ENCODE data around the gene CLEC9A.
"Not testable (repeated sequence)": the region's sequence is repeated elsewhere in the genome, so short reads cannot be mapped to it uniquely, and the experiment has no call there.

CLEC9A gene

DNA sequence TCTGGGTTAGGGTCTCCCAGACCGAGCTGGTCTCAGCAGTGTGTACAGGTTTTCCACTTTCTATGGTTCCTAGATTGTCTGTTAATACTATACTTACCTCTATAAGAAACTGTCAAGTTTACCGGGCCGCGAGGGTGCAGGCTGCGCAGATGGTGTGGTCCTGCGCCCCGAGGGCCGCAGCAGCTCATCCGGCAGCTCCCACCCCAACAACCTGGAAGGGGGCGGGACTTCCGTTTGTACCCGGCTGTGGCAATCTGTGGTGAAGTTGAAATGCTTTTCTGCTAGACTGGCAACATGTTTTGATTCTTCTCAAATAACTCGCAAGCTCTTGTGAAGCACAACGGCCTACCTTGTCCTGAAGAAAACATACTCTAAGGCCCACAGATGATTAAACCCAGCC, at the start of gene CLEC9A:
TSS of gene CLEC9A (plus strand) at position 237 of the 400 bp plus-strand sequence. CDS start 22,006 bp downstream, outside the sequence.
- DNase-seq (ENCODE audit: low read depth in 2 of 3, low spot score in 1 of 3): no peak

DNA sequence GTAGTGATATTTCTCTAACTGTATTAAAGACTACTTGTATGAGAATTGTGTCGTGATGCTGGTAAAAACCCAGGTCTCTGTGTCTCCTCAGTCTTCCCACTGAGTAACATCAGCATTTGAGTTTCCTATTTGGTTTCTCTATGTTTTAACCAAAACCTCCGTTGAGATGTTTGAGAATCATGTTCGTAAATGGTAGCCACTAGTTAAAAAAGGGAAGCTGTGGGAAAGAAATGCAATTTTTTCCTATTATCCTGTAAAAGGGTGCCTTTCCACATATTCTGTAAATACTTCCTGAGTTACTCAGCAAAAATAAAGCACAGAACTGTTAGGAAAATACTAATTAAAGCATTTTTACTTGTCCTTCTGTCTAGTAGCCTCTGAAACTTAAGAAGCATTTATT, 38.6 kb upstream of the CLEC9A start:
- DNase-seq (ENCODE audit: low read depth in 2 of 3, low spot score in 1 of 3): no peak

DNA sequence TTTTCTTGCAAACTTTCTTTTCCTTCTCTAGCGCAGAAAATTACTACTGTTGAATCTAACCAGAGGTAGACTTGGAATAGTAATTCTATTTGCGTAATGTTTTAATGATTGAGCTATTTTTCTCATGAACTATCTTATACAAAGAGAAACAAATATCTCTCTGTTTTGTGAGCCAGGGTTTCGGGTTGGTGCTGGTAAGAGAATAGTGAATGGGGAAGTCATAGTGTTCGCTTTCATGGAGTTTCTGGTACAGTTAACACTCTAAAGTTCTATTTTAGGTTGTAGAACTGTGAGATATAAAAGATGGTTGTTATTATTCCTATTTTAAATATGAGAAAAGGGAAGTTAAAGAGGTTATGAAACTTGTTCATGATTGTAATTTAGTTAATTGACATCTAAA, 38.2 kb upstream of the CLEC9A start:
- DNase-seq (ENCODE audit: low read depth in 2 of 3, low spot score in 1 of 3): no peak

DNA sequence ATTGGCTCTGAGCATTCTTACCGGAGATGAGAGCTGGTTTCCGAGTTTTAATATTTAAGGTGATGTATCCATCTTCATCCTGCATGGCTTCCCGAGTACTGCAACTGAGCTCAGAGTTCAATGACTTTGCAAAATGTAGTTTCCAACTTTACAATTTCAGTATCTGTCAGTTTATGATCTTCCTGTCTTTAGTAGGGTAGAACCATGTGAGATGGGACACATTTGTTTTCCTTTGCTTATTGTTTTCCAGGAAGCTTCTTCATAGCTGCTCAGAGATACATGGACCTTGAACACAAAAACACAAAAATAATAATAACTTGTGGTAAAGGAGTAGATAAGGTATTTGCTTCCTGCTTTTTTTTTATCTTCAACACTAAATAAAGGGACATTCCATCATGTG, 31.5 kb upstream of the CLEC9A start, which contains the start of gene CLEC1B:
TSS of gene CLEC1B (minus strand) at position 106 of the 400 bp plus-strand sequence. CDS start at position 85, 21 bp downstream.
- no peak for DNase-seq (ENCODE audit: low read depth in 2 of 3, low spot score in 1 of 3)

DNA sequence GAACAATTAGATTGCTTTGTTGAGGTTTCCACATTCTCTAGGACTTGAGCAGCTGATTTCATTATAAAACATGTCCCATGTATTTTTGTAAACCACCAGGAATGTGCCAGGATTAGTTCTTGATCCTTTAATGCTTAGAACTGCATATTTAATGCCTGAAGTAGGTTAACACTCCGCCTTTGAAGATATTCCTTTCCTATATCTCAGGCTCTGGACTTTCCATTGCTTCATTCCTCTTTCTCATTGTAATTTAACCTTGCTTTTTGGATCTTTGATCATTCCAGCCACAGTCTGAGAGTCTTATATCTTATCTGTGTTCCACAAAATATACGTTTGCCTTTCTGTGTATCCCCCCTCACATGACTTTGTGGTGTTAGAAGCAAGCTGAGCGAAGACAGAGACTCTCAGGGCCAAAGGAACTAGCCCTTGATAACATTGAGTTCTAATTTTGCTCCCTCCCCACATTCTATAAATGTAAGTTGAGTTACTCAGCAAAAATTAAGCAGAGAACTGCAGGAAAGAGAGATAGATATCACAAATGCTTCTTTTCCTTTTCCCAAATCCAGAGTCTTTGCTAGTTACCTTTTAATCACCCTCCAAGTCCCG, 29.2 kb upstream of the CLEC9A start:
- DNase-seq (ENCODE audit: low read depth in 2 of 3, low spot score in 1 of 3): no peak

DNA sequence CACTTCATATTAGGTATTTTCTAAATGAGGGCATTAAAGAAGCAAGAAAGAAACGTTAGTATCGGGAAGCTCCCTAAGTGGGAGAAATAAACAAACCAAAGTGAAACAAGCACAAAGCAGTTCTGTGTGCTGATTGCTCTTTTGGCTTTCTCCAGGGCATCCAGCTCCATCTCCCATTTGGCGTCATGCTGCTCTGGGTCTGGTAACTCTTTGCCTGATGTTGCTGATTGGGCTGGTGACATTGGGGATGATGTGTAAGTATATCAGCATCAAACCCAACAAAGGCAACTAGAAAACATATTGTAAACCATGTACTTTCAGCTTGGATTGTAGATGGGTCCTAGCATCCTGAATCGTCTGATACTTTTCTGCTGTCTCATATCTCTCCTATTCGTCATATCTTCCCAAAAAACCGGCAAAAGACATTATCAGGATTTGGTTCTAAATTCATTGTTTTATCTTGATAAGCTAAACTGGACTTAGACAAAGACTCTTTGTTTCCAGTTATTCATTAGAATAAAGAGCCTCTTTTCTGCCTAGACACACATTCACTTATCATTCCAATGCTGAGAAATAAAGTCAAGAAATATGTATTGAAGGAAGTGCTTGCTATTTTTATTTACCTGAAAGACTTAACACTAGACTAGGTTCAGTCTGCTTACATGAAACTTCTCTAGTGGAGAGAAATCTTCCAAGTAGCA, 17.7 kb upstream of the CLEC9A start:
- DNase-seq (ENCODE audit: low read depth in 2 of 3, low spot score in 1 of 3): no peak

DNA sequence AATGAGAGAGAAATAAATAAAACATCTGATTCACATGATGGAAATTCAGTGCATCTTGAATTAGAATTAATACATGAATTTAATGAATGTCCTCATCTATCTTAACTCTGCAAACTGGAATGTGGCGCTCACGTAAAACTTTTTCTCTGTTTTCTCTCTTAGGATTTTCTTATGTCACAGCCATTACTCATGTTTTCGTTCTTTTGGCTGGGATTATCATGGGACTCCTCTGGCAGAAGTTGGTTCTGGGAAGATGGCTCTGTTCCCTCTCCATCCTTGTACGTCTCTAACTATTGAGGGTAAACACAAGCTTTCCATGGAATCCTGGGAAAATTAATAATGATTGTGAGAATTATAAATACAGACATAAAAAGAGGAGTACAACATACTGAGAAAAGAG, 15.0 kb upstream of the CLEC9A start:
- DNase-seq (ENCODE audit: low read depth in 2 of 3, low spot score in 1 of 3): no peak

DNA sequence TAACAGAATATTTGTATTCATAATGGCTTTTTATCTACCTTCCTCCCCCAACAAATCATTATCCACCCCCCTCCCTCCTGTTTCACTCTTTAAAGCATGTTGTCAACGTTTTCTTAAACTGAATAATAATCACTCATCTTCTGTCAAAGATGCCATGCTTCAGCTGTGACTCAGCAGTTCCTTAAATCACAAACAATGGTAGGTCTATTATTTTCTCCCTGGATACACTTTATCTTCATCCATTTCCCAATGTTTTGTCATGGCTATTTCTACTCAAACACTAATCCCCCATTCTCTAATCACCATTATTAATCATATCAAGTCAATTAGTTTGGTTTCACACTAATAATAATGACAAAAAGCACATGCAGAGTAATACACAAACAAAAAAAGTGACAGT, 13.6 kb upstream of the CLEC9A start:
- no peak for DNase-seq (ENCODE audit: low read depth in 2 of 3, low spot score in 1 of 3)

DNA sequence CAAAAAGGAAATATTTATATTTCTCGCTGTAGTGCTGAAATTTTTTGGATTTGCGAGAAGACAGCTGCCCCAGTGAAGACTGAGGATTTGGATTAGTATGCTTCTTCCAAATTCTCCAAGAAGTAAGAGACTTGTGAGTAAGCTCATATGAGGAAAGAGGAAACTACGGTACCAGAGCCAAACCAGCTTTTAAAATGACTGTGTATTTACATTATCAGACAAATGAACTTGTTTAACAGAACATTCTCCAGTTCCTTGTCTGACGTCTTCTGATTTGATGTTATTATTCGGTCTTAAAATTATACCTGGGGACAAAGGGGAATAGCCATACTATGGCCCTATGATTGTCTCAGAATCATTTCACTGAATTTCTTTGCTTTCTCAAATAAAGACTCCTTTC, 12.1 kb upstream of the CLEC9A start:
- no peak for DNase-seq (ENCODE audit: low read depth in 2 of 3, low spot score in 1 of 3)

DNA sequence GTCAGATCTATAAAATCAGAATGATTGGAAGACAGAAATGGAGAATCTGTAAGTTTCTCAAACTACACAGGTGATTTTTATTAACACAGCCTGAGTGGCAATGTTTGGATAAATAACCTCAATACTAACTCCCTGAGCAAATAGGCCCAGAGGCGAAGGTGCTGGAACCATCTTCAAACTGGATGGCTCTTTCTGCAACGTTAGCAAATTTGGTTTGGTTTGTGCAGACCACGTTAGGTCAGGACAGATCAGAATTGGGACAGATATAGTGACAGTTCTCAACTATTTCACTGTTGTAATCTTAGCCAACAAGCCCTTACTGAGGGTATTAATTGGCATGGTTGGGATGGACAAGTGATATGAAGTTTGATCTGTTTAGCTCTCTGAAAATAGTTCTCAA, 9.1 kb upstream of the CLEC9A start:
- no peak for DNase-seq (ENCODE audit: low read depth in 2 of 3, low spot score in 1 of 3)

DNA sequence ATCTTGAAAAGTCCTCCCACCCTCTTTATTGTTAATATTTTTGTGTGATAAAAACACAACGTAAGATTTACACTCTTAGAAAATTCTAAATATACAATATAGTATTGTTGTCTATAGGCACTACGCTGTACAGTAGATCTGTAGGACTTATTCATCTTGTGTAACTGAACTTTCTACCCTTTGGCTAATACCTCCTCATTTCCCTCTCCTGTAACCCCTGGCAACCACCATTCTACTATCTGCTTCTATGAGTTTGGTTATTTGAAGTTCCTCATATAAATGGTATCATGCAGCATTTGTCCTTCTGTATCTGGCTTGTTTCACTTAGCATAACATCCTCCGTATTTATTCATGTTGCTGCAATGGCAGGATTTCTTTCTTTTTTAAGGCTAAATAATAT, 5.2 kb upstream of the CLEC9A start:
- DNase-seq (ENCODE audit: low read depth in 2 of 3, low spot score in 1 of 3): no peak

DNA sequence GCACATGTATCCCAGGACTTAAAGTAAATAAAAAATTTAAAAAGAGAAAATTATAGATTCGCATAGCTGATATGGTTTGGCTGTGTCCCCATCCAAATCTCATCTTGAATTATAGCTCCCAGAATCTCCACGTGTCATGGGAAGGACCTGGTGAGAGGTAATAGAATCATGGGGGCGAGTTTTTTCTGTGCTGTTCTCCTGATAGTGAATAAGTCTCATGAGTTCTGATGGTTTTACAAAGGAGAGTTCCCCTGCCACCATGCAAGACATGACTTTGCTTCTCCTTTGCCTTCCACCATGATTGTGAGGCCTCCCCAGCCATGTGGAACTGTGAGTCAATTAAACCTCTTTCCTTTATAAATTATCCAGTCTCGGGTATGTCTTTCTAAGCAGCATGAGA, 3.8 kb upstream of the CLEC9A start:
- DNase-seq (ENCODE audit: low read depth in 2 of 3, low spot score in 1 of 3): not testable (repeated sequence)

DNA sequence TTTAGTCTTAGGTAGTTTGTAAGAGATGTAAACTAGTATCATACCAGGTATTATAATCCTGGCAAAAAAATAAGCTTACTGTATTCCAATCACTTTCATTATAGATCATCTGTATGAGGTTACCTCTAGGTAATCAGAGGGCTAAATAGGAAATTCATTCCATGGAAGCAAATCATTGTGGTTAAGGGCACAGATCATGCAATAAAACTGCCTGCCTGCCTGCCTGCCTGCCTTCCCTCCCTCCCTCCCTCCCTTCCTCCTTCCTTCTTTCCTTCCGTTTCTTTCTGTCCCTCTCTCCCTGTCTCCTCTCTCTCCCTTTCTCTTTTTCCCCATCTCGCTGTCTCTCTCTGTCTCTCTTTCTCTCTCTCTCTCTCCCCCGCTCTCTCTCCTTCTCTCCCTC, 3.2 kb upstream of the CLEC9A start:
- no peak for DNase-seq (ENCODE audit: low read depth in 2 of 3, low spot score in 1 of 3)

DNA sequence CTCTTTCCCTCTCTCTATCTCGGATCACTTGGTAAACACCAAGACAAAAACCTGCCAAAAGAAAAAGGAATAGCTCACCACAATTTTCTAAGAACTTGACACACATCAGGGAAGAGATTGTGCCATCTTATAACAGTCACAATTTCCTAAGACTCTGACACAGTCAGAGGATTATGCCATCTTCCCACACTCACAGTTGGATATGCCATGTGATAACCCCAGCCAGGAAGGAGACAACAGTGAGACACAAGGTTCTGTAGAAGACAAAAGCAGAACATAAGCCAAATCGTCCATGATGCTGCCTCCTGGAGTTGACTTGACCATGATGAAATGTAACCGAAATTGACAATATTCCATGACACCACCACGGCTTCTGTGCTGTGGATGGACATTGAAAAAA, 2.8 kb upstream of the CLEC9A start:
- no peak for DNase-seq (ENCODE audit: low read depth in 2 of 3, low spot score in 1 of 3)

DNA sequence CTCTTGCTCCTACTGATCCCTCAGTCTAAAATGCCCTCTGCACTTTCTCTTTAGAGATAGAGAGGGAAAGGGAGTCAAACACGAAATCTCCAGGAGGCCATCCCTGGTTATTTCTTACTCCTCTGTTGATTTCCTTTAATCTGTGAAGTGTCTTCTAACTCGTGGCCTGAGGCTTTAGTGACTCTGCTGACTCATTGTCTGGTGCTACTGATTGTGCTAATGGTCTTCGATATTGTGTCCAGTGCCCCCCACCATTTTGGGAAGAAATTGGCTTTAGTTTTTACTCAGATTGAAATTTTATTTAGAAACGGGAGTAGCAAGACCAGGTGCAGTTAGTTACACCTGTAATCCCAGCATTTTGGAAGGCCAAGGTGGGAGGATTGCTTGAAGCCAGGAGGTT, 839 bp downstream of the CLEC9A start:
- DNase-seq (ENCODE audit: low read depth in 2 of 3, low spot score in 1 of 3): no peak

DNA sequence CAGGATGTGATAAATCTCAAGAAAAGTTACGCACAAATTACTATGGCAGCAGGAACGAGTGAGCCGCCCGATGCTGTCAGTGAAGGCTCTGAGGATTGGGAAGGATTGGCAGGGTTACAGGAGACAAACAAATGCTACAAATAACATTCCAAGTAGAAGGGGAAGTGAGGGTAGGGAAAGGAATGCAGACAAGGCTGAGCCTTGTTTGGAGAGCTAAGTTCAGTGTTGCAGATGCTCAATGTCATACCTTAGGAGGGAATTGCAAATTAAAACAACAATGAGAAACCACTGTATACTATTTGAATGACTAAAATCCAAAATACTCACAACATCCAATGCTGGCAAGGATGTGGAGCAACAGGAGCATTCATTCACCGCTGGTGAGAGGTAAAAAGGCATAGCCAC, 1.3 kb downstream of the CLEC9A start:
- no peak for DNase-seq (ENCODE audit: low read depth in 2 of 3, low spot score in 1 of 3)

DNA sequence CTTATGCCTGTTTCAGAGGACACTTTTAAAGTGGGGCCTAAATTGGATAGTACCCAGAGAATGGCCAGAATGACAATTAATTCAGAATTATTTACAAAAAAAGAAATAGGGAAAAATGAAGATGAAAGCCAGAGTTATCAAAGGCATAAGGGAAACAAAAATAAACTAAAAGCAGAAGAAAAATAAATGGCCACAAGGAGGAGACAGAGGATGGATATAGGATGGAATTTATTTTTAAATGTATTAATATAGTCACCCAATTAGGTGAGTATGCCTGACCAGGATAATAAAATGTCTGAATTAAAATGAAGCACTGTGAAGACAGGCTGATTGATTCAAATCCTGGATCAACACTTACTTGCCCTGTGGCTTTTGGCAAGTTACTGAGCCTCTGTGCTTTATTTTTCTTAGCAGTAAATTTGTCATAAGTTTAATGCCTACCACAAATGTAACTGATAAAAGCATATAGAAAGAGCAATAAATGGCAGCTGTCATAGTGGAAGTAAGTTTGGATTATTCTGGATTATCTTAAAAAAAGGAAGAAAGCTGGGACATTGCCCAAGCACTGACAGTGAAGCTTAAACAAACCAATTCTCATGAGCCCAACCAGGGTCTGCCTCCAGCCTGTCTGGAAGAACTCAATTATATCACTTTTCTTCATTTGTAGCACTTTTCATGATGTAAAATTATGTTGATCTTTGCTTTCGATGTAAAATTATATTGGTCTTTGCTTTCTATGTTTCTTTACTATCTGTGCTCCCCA, 3.5 kb downstream of the CLEC9A start:
- DNase-seq (ENCODE audit: low read depth in 2 of 3, low spot score in 1 of 3): no peak

DNA sequence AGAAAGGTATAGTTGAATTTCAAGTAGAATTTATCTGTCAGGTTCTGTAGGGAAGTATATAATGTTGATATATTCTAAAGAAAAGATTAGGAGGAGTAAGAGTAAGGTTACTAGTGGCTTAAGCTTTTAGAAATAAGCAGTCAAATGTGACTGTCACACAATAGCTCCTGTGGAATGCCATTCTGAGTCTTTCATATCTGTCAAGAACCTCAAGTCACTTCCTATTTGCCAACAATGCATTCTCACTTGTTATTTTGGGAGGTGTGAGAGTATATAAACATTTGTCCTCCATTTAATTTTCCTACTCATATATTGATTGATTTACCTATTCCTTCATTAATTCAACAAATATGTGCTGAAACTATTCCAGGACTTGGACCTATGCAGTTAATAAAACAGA, 11.7 kb downstream of the CLEC9A start:
- no peak for DNase-seq (ENCODE audit: low read depth in 2 of 3, low spot score in 1 of 3)

DNA sequence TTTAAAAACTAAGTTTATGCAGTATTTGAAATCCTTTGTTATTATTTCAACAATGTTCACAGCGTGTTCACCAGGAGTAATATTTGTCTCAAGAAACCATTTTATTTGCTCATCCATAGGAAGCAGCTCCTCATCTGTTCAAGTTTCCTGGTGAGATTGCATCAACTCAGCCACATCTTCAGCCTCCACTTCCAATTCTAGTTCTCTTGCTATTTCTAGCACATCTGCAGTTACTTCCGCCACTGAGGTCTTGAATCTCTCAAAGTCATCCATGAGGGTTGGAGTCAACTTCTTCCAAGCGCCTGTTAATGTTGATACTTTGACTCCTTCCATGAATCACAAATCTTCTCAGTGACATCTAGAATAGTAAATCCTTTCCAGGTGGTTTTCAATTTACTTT, 18.0 kb downstream of the CLEC9A start:
- no peak for DNase-seq (ENCODE audit: low read depth in 2 of 3, low spot score in 1 of 3)

DNA sequence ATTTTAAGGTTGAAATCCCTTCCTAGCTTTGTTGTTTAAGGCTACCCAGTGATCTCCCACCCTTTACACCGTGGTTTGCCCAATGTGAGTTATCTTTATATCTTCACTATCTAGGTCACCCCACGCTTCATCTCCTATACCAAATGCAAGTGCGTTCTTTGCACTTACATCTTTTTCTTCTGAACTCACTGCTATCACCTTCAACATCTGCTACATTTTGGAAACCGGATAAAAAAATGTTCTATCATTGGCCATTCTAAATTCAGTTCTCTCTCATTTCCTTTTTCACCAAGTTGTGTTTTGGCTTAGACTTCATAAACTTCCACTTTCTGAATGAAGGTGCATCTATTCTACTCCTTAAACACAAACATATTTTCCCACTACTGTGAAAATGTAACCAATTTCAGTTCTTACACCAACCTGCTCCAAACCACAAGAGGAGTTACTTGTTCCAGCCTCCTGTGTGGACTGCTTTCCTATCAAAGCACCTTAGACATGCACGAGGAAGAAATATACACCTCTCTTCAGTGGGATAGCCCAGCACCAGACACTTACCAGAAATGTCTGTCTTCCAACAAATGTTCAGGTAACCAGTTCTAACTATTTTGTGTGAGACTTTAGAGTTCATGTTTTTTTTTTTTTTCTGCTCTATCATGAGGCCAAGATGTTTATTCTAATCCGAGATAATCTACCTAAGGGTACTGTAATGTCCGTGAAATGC, 21.9 kb downstream of the CLEC9A start:
- no peak for DNase-seq (ENCODE audit: low read depth in 2 of 3, low spot score in 1 of 3)

DNA sequence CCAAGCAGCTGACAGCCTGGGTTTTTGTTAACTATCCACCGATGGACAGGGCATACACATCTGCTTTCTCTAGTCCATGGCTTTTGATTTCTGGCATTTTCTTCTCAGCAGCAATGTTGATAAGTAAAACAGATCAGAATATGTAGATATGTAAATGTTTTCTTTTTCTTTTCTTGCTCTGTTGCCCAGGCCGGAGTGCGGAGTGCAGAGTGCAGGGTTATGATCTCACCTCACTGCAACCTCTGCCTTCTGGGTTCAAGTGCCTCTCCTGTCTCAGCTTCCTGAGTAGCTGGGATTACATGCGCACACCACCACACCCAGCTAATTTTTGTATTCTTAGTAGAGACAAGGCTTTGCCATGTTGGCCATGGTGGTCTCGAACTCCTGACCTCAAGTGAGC, 27.9 kb downstream of the CLEC9A start:
- DNase-seq (ENCODE audit: low read depth in 2 of 3, low spot score in 1 of 3): no peak

DNA sequence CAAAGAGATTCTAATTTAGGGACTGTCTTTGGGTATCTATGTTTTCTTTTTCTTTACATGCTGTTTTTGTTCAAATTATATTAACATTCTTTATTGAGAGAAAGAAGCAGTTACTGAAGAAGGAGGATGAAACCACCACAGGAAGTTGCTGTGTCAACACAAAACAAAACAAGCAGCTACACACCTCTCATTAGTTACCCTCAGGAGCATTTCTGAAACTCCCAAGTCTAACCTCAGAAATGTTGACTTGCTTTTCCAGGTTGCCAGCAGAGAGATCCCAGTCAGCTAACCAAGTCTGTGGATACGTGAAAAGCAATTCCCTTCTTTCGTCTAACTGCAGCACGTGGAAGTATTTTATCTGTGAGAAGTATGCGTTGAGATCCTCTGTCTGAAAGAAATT, 34.8 kb downstream of the CLEC9A start:
- no peak for DNase-seq (ENCODE audit: low read depth in 2 of 3, low spot score in 1 of 3)
